Cortex of kidney (tissue), 1 donor: Measurements from ENCODE around the gene P2RY12.
"Not testable (repeated sequence)": the region's sequence is repeated elsewhere in the genome, so short reads cannot be mapped to it uniquely, and the experiment has no call there.

ENCODE experiments used
- DNase-seq: peaks from one replicate; lab custom pipeline; 2025; lab: John Stamatoyannopoulos, UW

P2RY12 gene

GRCh38 chr3:151393146-151393830 is 8.7 kb upstream of the P2RY12 start:
- no peak for DNase-seq

GRCh38 chr3:151392191-151392590 is 7.6 kb upstream of the P2RY12 start:
- not testable (repeated sequence) for DNase-seq

GRCh38 chr3:151391720-151392119 is 7.2 kb upstream of the P2RY12 start:
- no peak for DNase-seq

- no peak for DNase-seq
Observed at GRCh38 chr3:151387842-151388241, 3.3 kb upstream of the P2RY12 start.

GRCh38 chr3:151387432-151387831 is 2.9 kb upstream of the P2RY12 start:
- no peak for DNase-seq

- DNase-seq, result no peak
Observed at GRCh38 chr3:151386056-151386455, 1.5 kb upstream of the P2RY12 start.

GRCh38 chr3:151383956-151384355 is 597 bp downstream of the P2RY12 start:
- DNase-seq, result no peak

GRCh38 chr3:151383111-151383510 is 1.4 kb downstream of the P2RY12 start:
- DNase-seq, result no peak

- DNase-seq, result no peak
Observed at GRCh38 chr3:151382671-151383070, 1.9 kb downstream of the P2RY12 start.

GRCh38 chr3:151379083-151379734 is 5.3 kb downstream of the P2RY12 start:
- no peak for DNase-seq

- no peak for DNase-seq
Observed at GRCh38 chr3:151377768-151378385, 6.7 kb downstream of the P2RY12 start.

- no peak for DNase-seq
Observed at GRCh38 chr3:151372063-151372820, 12.3 kb downstream of the P2RY12 start.

- no peak for DNase-seq
Observed at GRCh38 chr3:151371526-151371925, 13.0 kb downstream of the P2RY12 start.

GRCh38 chr3:151367448-151367847 is 17.1 kb downstream of the P2RY12 start:
- no peak for DNase-seq

- DNase-seq, result no peak
Observed at GRCh38 chr3:151366993-151367392, 17.6 kb downstream of the P2RY12 start.

GRCh38 chr3:151362751-151363174 is 21.8 kb downstream of the P2RY12 start:
- DNase-seq, result no peak

GRCh38 chr3:151357463-151357850 is 27.1 kb downstream of the P2RY12 start:
- DNase-seq, result no peak

GRCh38 chr3:151356794-151357462 is 27.6 kb downstream of the P2RY12 start:
- no peak for DNase-seq

- no peak for DNase-seq
Observed at GRCh38 chr3:151351648-151352047, 32.9 kb downstream of the P2RY12 start.

- DNase-seq, result no peak
Observed at GRCh38 chr3:151351219-151351618, 33.3 kb downstream of the P2RY12 start.

- no peak for DNase-seq
Observed at GRCh38 chr3:151350656-151351055, 33.9 kb downstream of the P2RY12 start.

- no peak for DNase-seq
Observed at GRCh38 chr3:151347432-151347831, 37.1 kb downstream of the P2RY12 start.
